ENCODE measurements around the gene SP2.

DNA sequence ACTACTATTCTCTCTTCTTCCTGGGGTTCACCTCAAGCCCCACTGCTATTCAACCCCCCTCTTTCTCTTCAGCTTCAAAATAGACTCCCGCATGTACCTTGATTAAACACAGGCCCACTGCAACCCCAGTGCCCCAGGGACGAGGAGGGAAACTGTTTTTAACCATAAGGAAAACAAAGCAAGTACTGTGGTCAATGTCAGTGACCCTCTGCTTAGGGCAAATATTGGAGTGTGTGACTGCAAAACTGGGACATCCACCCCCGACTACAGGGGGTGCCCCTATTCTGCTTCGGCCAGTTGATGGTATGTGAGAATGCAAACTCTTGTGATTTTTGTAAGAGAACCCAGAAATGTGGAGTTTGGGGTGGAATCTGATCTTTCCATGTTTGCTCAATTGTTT lies 35.8 kb downstream of the SP2 start:
- no peak for TF ChIP-seq POLR2A (IDR thresholded peaks at IDR 0.05)
- TF ChIP-seq, protein P1, sequence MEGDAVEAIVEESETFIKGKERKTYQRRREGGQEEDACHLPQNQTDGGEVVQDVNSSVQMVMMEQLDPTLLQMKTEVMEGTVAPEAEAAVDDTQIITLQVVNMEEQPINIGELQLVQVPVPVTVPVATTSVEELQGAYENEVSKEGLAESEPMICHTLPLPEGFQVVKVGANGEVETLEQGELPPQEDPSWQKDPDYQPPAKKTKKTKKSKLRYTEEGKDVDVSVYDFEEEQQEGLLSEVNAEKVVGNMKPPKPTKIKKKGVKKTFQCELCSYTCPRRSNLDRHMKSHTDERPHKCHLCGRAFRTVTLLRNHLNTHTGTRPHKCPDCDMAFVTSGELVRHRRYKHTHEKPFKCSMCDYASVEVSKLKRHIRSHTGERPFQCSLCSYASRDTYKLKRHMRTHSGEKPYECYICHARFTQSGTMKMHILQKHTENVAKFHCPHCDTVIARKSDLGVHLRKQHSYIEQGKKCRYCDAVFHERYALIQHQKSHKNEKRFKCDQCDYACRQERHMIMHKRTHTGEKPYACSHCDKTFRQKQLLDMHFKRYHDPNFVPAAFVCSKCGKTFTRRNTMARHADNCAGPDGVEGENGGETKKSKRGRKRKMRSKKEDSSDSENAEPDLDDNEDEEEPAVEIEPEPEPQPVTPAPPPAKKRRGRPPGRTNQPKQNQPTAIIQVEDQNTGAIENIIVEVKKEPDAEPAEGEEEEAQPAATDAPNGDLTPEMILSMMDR (IDR thresholded peaks at IDR 0.05) = no peak

Measured in esophagus squamous epithelium (tissue), 4 donors.